Parathyroid adenoma (tissue), 2 donors: ENCODE data around the gene ELOVL5.
A peak's percentile ranks its signal among the peaks of the same experiment; 100 is the strongest.

ENCODE experiments used
- H2AFZ ChIP-seq: fragments of 300-600 bp; sonication (generic); one replicate; pipeline ENCODE4 v1.7.0; 2017; ENCODE audit warnings: antibody characterized with exemption, mild to moderate bottlenecking
- H3K27ac ChIP-seq: fragments of 300-600 bp; sonication (generic); one replicate; pipeline ENCODE4 v1.7.0; 2017
- H3K27me3 ChIP-seq: fragments of 300-600 bp; sonication (generic); one replicate; pipeline ENCODE4 v1.7.0; 2017; ENCODE audit warnings: low read length; ENCODE audit not compliant: control insufficient read depth, insufficient read depth
- H3K36me3 ChIP-seq: fragments of 300-600 bp; sonication (generic); one replicate; pipeline ENCODE4 v1.7.0; 2017; ENCODE audit warnings: low read length; ENCODE audit not compliant: control insufficient read depth, insufficient read depth
- H3K4me1 ChIP-seq: fragments of 300-600 bp; sonication (generic); one replicate; pipeline ENCODE4 v1.7.0; 2017; ENCODE audit warnings: control low read depth
- H3K4me2 ChIP-seq: fragments of 300-600 bp; sonication (generic); one replicate; pipeline ENCODE4 v1.7.0; 2017; ENCODE audit warnings: low read length
- H3K4me3 ChIP-seq: fragments of 300-600 bp; sonication (generic); one replicate; pipeline ENCODE4 v1.7.0; 2017; ENCODE audit warnings: low read depth, low read length
- H3K79me2 ChIP-seq: fragments of 300-600 bp; sonication (generic); one replicate; pipeline ENCODE4 v1.7.0; 2017; ENCODE audit warnings: control low read depth
- H3K9ac ChIP-seq: fragments of 300-600 bp; sonication (generic); one replicate; pipeline ENCODE4 v1.7.0; 2017; ENCODE audit warnings: mild to moderate bottlenecking
- H3K9me3 ChIP-seq: fragments of 300-600 bp; sonication (generic); one replicate; pipeline ENCODE4 v1.7.0; 2017; ENCODE audit warnings: low read length; ENCODE audit not compliant: control insufficient read depth
- TF ChIP-seq, protein P1 (sequence below): fragments of 300-600 bp; sonication (generic); IDR thresholded peaks from one replicate; pipeline ENCODE4 v1.7.0; 2017; ENCODE audit warnings: antibody characterized with exemption, mild to moderate bottlenecking
- donor health status: primary hyperparathyroidism.

The ELOVL5 gene

DNA sequence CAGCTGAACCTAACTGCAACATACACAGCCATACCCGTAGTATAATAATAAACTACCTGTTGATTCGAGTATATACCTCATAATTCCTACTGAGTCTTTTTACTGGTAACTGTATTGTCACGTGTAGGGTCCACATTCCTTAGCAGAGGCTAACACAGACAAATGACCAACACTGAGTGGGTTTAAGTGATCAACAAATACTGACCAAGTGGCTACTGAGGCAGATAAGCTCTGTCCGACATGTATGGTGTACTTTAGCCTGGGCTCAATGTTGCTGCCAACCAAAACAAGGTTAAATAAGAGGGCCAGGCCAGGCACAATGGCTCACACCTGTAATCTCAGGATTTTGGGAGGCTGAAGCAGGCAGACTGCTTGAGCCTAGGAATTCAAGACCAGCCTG lies 12.7 kb downstream of the ELOVL5 start:
- H2AFZ ChIP-seq = no peak overlapping the region
- no peaks in the 10 kb centered on the region for H3K27me3 ChIP-seq
- H3K27ac ChIP-seq = no peak overlapping the region
- H3K9me3 ChIP-seq = no peaks in the 10 kb centered on the region
- no peaks in the 10 kb centered on the region for H3K4me1 ChIP-seq
- TF ChIP-seq, protein P1, sequence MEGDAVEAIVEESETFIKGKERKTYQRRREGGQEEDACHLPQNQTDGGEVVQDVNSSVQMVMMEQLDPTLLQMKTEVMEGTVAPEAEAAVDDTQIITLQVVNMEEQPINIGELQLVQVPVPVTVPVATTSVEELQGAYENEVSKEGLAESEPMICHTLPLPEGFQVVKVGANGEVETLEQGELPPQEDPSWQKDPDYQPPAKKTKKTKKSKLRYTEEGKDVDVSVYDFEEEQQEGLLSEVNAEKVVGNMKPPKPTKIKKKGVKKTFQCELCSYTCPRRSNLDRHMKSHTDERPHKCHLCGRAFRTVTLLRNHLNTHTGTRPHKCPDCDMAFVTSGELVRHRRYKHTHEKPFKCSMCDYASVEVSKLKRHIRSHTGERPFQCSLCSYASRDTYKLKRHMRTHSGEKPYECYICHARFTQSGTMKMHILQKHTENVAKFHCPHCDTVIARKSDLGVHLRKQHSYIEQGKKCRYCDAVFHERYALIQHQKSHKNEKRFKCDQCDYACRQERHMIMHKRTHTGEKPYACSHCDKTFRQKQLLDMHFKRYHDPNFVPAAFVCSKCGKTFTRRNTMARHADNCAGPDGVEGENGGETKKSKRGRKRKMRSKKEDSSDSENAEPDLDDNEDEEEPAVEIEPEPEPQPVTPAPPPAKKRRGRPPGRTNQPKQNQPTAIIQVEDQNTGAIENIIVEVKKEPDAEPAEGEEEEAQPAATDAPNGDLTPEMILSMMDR = no peak
- H3K9ac ChIP-seq = no peak overlapping the region
- peaks cover 22% of the 10 kb centered on the region for H3K79me2 ChIP-seq
- H3K4me2 ChIP-seq = no peak overlapping the region
- no peaks in the 10 kb centered on the region for H3K36me3 ChIP-seq
- no peak overlapping the region for H3K4me3 ChIP-seq

GRCh38 chr6:53335224-53335994 lies 13.3 kb downstream of the ELOVL5 start:
- Histone ChIP-seq H3K27ac (peak overlapping the region; percentile 21), H3K9ac (no peak overlapping the region)

GRCh38 chr6:53333439-53334408 lies 15.0 kb downstream of the ELOVL5 start:
- H2AFZ ChIP-seq = no peak overlapping the region
- H3K9ac ChIP-seq = no peak overlapping the region
- no peaks in the 10 kb centered on the region for H3K9me3 ChIP-seq
- H3K4me1 ChIP-seq = no peaks in the 10 kb centered on the region
- no peak overlapping the region for H3K4me3 ChIP-seq
- H3K4me2 ChIP-seq = no peak overlapping the region
- TF ChIP-seq, protein P1 = no peak
- no peak overlapping the region for H3K27ac ChIP-seq
- H3K27me3 ChIP-seq = no peaks in the 10 kb centered on the region
- H3K36me3 ChIP-seq = no peaks in the 10 kb centered on the region
- peaks cover 15% of the 10 kb centered on the region for H3K79me2 ChIP-seq

More at GRCh38 chr6:53335224-53335994, 13.3 kb downstream of the ELOVL5 start:
- Histone ChIP-seq H3K36me3 (no peaks in the 10 kb centered on the region), H3K4me2 (no peak overlapping the region), H3K4me1 (no peaks in the 10 kb centered on the region), H2AFZ (no peak overlapping the region), H3K27me3 (no peaks in the 10 kb centered on the region), H3K79me2 (peaks cover 22% of the 10 kb centered on the region), H3K9me3 (no peaks in the 10 kb centered on the region), H3K4me3 (no peak overlapping the region)
- TF ChIP-seq, protein P1 = no peak

DNA sequence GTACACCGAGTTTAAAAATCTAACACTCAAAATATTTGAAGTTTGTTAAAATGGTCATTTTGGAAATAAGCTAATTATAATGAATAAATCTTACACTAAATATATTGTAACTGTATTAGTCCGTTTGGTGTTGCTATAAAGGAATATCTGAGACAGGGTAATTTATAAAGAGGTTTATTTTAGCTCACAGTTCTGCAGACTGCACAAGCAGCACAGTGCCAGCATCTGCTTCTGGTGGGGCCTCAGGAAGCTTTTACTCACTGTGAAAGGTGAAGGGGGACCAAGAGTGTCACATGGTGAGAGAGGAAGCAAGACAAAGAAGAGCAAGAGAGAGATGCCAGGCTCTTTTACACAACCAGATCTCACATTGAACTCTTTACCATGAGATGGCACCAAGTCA lies 17.1 kb downstream of the ELOVL5 start:
- Histone ChIP-seq H3K4me2 (no peak overlapping the region), H3K9ac (no peak overlapping the region), H3K4me1 (no peaks in the 10 kb centered on the region), H3K79me2 (peaks cover 2% of the 10 kb centered on the region), H3K27ac (no peak overlapping the region), H3K9me3 (no peaks in the 10 kb centered on the region), H3K4me3 (no peak overlapping the region), H2AFZ (no peak overlapping the region), H3K36me3 (no peaks in the 10 kb centered on the region), H3K27me3 (no peaks in the 10 kb centered on the region)
- TF ChIP-seq, protein P1 = no peak
